HepG2 (cell line): Measurements from ENCODE around the gene TMCC2. TPM values are rescaled to one million over a fixed set of nuclear protein-coding genes. Genes with fewer than 3 reads are reported as not detected.

Experiments used
- HNRNPK ChIP-seq: fragments of 200-400 bp; formaldehyde crosslinking; IDR thresholded peaks from 2 replicates; pipeline ENCODE4 v1.6.1; 2018; ENCODE audit warnings: low read length, low read depth, moderate library complexity, mild to moderate bottlenecking; ENCODE audit not compliant: poor library complexity, severe bottlenecking
- KAT2B ChIP-seq: fragments of 150-350 bp; IDR thresholded peaks from 2 replicates; pipeline ENCODE4 v1.6.1; 2014; ENCODE audit warnings: low read depth, low read length, borderline replicate concordance
- SNAI1 ChIP-seq: sonication (generic); formaldehyde crosslinking; IDR thresholded peaks from 2 replicates; pipeline ENCODE4 v1.5.0; 2020; ENCODE audit warnings: mild to moderate bottlenecking, missing genetic modification reagents, borderline replicate concordance
- ZNF282 ChIP-seq: fragments of 450-650 bp; IDR thresholded peaks from 2 replicates; pipeline ENCODE4 v1.6.1; 2018; ENCODE audit not compliant: partially characterized antibody
- polyA plus RNA-seq, 8 experiments: library from polyadenylated mRNA; depleted of rRNA in 3 of 8; stranded (reverse) in 7 of 8; unstranded in 1 of 8; fragments of >200 nt; fragmentation: Illumina TruSeq in 4 of 8; extraction: Trizol in 4 of 8; gene quantifications; 2 replicates each; pipeline versions ENCODE4 v1.2.1 to v1.2.3, GENCODE V29; 2011 to 2016; ENCODE audit warnings: low read depth in 4 of 8, missing spikeins in 1 of 8, mixed read lengths in 1 of 8; ENCODE audit not compliant: insufficient read depth in 1 of 8
- total RNA-seq, 5 experiments: library from RNA; depleted of rRNA; stranded (reverse); fragments of >200 nt; fragmentation: Illumina TruSeq; extraction: Trizol; gene quantifications; 2 replicates each; pipeline ENCODE4 v1.2.3, GENCODE V29; 2016; ENCODE audit warnings: low read depth in 1 of 5
- TF ChIP-seq, protein P1 (sequence below): sonication (generic); formaldehyde crosslinking; IDR thresholded peaks from 2 replicates; pipeline ENCODE4 v1.4.0; 2020; ENCODE audit warnings: mild to moderate bottlenecking, missing genetic modification reagents, borderline replicate concordance
- TF ChIP-seq, protein P2 (sequence below): sonication (generic); formaldehyde crosslinking; IDR thresholded peaks from 2 replicates; pipeline ENCODE4 v1.4.0; 2020; ENCODE audit warnings: missing genetic modification reagents, borderline replicate concordance

TMCC2 gene
- total and polyA plus RNA-seq, 2 of the 13 experiments (the other 11 are each of a cell fraction or from before 2014, with no cell fraction given), result 0.12 to 0.24 TPM

DNA sequence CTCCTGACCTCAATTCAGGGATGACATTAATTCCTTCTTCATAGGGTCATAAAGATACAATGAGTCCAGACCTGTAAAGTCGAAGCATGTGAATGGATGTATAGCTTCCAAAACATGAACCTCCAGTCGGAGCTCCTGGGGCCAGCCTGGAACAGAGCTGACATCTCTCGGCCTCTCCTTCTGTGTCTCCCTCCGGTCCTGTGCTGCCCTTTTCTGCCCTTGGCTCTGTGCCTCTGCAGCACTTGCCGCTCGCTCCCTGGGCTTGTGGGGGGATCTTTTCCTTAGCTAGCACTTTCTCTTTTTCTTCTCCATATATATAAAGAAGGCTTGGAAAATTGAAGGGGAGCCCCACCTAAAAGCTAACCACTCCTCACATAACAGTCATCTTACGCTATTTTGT lies 42.5 kb downstream of the TMCC2 start (continued):
- TF ChIP-seq, protein P1, sequence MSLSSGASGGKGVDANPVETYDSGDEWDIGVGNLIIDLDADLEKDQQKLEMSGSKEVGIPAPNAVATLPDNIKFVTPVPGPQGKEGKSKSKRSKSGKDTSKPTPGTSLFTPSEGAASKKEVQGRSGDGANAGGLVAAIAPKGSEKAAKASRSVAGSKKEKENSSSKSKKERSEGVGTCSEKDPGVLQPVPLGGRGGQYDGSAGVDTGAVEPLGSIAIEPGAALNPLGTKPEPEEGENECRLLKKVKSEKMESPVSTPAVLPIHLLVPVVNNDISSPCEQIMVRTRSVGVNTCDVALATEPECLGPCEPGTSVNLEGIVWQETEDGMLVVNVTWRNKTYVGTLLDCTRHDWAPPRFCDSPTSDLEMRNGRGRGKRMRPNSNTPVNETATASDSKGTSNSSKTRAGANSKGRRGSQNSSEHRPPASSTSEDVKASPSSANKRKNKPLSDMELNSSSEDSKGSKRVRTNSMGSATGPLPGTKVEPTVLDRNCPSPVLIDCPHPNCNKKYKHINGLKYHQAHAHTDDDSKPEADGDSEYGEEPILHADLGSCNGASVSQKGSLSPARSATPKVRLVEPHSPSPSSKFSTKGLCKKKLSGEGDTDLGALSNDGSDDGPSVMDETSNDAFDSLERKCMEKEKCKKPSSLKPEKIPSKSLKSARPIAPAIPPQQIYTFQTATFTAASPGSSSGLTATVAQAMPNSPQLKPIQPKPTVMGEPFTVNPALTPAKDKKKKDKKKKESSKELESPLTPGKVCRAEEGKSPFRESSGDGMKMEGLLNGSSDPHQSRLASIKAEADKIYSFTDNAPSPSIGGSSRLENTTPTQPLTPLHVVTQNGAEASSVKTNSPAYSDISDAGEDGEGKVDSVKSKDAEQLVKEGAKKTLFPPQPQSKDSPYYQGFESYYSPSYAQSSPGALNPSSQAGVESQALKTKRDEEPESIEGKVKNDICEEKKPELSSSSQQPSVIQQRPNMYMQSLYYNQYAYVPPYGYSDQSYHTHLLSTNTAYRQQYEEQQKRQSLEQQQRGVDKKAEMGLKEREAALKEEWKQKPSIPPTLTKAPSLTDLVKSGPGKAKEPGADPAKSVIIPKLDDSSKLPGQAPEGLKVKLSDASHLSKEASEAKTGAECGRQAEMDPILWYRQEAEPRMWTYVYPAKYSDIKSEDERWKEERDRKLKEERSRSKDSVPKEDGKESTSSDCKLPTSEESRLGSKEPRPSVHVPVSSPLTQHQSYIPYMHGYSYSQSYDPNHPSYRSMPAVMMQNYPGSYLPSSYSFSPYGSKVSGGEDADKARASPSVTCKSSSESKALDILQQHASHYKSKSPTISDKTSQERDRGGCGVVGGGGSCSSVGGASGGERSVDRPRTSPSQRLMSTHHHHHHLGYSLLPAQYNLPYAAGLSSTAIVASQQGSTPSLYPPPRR (CRISPR knock-in tag), result no peak
- TF ChIP-seq, protein P2, sequence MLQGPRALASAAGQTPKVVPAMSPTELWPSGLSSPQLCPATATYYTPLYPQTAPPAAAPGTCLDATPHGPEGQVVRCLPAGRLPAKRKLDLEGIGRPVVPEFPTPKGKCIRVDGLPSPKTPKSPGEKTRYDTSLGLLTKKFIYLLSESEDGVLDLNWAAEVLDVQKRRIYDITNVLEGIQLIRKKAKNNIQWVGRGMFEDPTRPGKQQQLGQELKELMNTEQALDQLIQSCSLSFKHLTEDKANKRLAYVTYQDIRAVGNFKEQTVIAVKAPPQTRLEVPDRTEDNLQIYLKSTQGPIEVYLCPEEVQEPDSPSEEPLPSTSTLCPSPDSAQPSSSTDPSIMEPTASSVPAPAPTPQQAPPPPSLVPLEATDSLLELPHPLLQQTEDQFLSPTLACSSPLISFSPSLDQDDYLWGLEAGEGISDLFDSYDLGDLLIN (CRISPR knock-in tag), result no peak
- TF ChIP-seq ZNF282, result no peak
- TF ChIP-seq HNRNPK, result no peak
- TF ChIP-seq KAT2B, result no peak
- TF ChIP-seq SNAI1, result no peak
